Upper lobe of left lung (tissue), 4 donors: ENCODE measurements around the gene ARPP21.

ENCODE experiments used
- EP300 ChIP-seq, 4 donors: sonication (generic); formaldehyde crosslinking; IDR thresholded peaks; one replicate each; pipeline ENCODE4 v1.5.1; 2017; ENCODE audit warnings: antibody characterized with exemption in 4 of 4, control low read depth in 2 of 4
- POLR2AphosphoS5 ChIP-seq, 2 donors: sonication (generic); formaldehyde crosslinking; IDR thresholded peaks; one replicate each; pipeline ENCODE4 v1.5.1; 2017; ENCODE audit warnings: antibody characterized with exemption in 2 of 2
- TF ChIP-seq, protein P1 (sequence below), 6 experiments: fragments of 450-650 bp in 4 of 6; fragments of 200-600 bp in 2 of 6; sonication (generic) in 2 of 6; IDR thresholded peaks; one replicate each; pipeline ENCODE4 v1.5.1; 2016 to 2019; ENCODE audit warnings: antibody characterized with exemption in 6 of 6

DNA sequence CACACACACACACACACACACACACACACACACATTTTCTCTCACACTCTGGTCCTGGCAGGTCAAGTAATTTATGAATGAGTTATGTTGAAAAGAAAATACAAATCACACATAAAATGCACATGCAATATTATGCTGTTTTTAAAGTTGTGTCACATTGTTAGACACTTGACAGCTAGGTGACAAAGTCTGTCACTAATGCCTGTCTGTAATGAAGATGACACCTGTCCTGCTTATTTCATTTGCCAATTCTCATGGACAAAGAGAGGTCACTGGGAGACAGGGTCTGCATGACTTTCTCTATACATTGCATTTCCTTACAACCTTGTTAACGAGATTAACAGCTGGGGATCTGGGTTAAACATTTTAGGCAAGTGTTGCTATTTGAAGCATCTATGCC is 71.2 kb downstream of the ARPP21 start:
- no peak for TF ChIP-seq POLR2AphosphoS5 (IDR thresholded peaks at IDR 0.05)
- TF ChIP-seq, protein P1, sequence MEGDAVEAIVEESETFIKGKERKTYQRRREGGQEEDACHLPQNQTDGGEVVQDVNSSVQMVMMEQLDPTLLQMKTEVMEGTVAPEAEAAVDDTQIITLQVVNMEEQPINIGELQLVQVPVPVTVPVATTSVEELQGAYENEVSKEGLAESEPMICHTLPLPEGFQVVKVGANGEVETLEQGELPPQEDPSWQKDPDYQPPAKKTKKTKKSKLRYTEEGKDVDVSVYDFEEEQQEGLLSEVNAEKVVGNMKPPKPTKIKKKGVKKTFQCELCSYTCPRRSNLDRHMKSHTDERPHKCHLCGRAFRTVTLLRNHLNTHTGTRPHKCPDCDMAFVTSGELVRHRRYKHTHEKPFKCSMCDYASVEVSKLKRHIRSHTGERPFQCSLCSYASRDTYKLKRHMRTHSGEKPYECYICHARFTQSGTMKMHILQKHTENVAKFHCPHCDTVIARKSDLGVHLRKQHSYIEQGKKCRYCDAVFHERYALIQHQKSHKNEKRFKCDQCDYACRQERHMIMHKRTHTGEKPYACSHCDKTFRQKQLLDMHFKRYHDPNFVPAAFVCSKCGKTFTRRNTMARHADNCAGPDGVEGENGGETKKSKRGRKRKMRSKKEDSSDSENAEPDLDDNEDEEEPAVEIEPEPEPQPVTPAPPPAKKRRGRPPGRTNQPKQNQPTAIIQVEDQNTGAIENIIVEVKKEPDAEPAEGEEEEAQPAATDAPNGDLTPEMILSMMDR (IDR thresholded peaks at IDR 0.05): no peak
- no peak for TF ChIP-seq EP300 (IDR thresholded peaks at IDR 0.05)
